A673 (cell line): ENCODE results near the gene STK10.

Experiments
- CTCF ChIP-seq: fragments of 300-800, 200-600 bp; sonication (generic); conservative IDR thresholded peaks from 2 replicates; pipeline ENCODE4 v1.5.1; 2017; ENCODE audit warnings: low read depth, mild to moderate bottlenecking, antibody characterized with exemption, low read length, moderate library complexity, mixed read lengths
- EZH2 ChIP-seq: fragments of 200-600 bp; sonication (generic); IDR thresholded peaks from 2 replicates; pipeline ENCODE4 v1.6.1; 2017; ENCODE audit warnings: borderline replicate concordance, low read depth, mild to moderate bottlenecking, mixed read lengths, antibody characterized with exemption, low read length; ENCODE audit not compliant: poor library complexity, severe bottlenecking

GRCh38 chr5:172140866-172141265, 47.2 kb downstream of the STK10 start:
- TF ChIP-seq CTCF (no peak), EZH2 (no peak)
